B cell (primary cell): ENCODE data around the gene NUDCD3. TPM values are rescaled to one million over a fixed set of nuclear protein-coding genes. Genes with fewer than 3 reads are reported as not detected.

ENCODE experiments used
- ATAC-seq: fragments of 200-7000 bp; cut with Tn5 transposase; one replicate; pipeline ENCODE4 v1.10.0; 2021; ENCODE audit warnings: low read depth, mild to moderate bottlenecking, moderate number of reproducible peaks, moderate library complexity
- CTCF ChIA-PET: fragments of 350-600 bp; sonication (Branson Sonifier 250); formaldehyde crosslinking; loops from one replicate; lab custom pipeline; 2021; ENCODE audit warnings: antibody characterized with exemption, inconsistent platforms; lab: Charles Lee
- POLR2A ChIA-PET: fragments of 350-600 bp; sonication (Branson Sonifier 250); formaldehyde crosslinking; loops from one replicate; lab custom pipeline; 2021; ENCODE audit warnings: antibody characterized with exemption; lab: Charles Lee
- DNase-seq: peaks from one replicate; pipeline ENCODE4 v3.0.0; 2013
- H2AFZ ChIP-seq: 2 replicates; pipeline ENCODE4 v1.6.1; 2012; ENCODE audit warnings: mild to moderate bottlenecking, low read depth, low read length; ENCODE audit not compliant: insufficient read depth, poor library complexity, severe bottlenecking
- H3K27ac ChIP-seq, 2 donors: 1 replicate in 1 of 2; 2 replicates in 1 of 2; pipeline ENCODE4 v1.5.1; 2012 to 2013; ENCODE audit warnings: low read length in 2 of 2, mild to moderate bottlenecking in 2 of 2, moderate library complexity in 1 of 2
- H3K27me3 ChIP-seq, 4 experiments: fragments of 200-600 bp in 1 of 4; sonication (generic) in 1 of 4; replicated peaks in 1 of 4; 1 replicate in 2 of 4; 2 replicates in 2 of 4; pipeline versions ENCODE4 v1.6.1 to v1.7.0; 2013 to 2016; ENCODE audit warnings: low read length in 3 of 4, mild to moderate bottlenecking in 2 of 4, mixed read lengths in 1 of 4, moderate library complexity in 1 of 4; ENCODE audit not compliant: insufficient read depth in 4 of 4, control insufficient read depth in 3 of 4; ENCODE audit errors: control extremely low read depth in 1 of 4
- H3K36me3 ChIP-seq, 2 experiments: replicated peaks in 1 of 2; 1 replicate in 1 of 2; 2 replicates in 1 of 2; pipeline versions ENCODE4 v1.6.1 to v1.7.1; 2013; ENCODE audit warnings: low read length in 1 of 2; ENCODE audit not compliant: insufficient read depth in 2 of 2, control insufficient read depth in 1 of 2; ENCODE audit errors: control extremely low read depth in 1 of 2, extremely low read depth in 1 of 2
- H3K4me1 ChIP-seq, 2 donors: fragments of 200-600 bp in 1 of 2; sonication (generic) in 1 of 2; 1 replicate in 1 of 2; 2 replicates in 1 of 2; pipeline versions ENCODE4 v1.5.1 to v1.6.1; 2013 to 2017; ENCODE audit warnings: low read length in 2 of 2; ENCODE audit not compliant: control insufficient read depth in 2 of 2, insufficient read depth in 2 of 2
- H3K4me2 ChIP-seq: replicated peaks from 2 replicates; pipeline ENCODE3; 2012; ENCODE audit warnings: mild to moderate bottlenecking, low read depth, low read length; ENCODE audit not compliant: poor library complexity, severe bottlenecking
- H3K4me3 ChIP-seq, 5 experiments: fragments of 200-600 bp in 1 of 5; sonication (generic) in 1 of 5; 1 replicate in 3 of 5; 2 replicates in 2 of 5; pipeline versions ENCODE4 v1.5.1 to v1.7.0; 2011 to 2016; ENCODE audit warnings: low read length in 4 of 5, mild to moderate bottlenecking in 4 of 5, low read depth in 2 of 5, control low read depth in 1 of 5, moderate library complexity in 1 of 5; ENCODE audit not compliant: insufficient read depth in 1 of 5; ENCODE audit errors: control extremely low read depth in 1 of 5, extremely low read depth in 1 of 5
- H3K79me2 ChIP-seq: fragments of 200-600 bp; sonication (generic); one replicate; pipeline ENCODE4 v1.6.0; 2016; ENCODE audit warnings: low read length; ENCODE audit not compliant: control insufficient read depth, insufficient read depth
- H3K9ac ChIP-seq: fragments of 200-600 bp; sonication (generic); 2 replicates; pipeline ENCODE4 v1.6.1; 2017; ENCODE audit warnings: mild to moderate bottlenecking, low read length, moderate library complexity
- H3K9me3 ChIP-seq, 3 donors: one replicate each; pipeline versions ENCODE4 v1.6.1 to v1.7.1; 2013; ENCODE audit warnings: low read length in 2 of 3; ENCODE audit not compliant: control insufficient read depth in 2 of 3, insufficient read depth in 1 of 3; ENCODE audit errors: control extremely low read depth in 1 of 3
- H4K20me1 ChIP-seq: 2 replicates; pipeline ENCODE4 v1.6.0; 2012; ENCODE audit warnings: mild to moderate bottlenecking, low read length; ENCODE audit not compliant: insufficient read depth, control insufficient read depth, poor library complexity, severe bottlenecking
- H3K27ac Mint-ChIP-seq: one replicate; pipeline ENCODE4 v1.8.0; 2021; ENCODE audit warnings: mixed read lengths
- H3K27me3 Mint-ChIP-seq: one replicate; pipeline ENCODE4 v1.8.0; 2021; ENCODE audit warnings: mixed read lengths
- H3K4me1 Mint-ChIP-seq: one replicate; pipeline ENCODE4 v1.8.0; 2021; ENCODE audit warnings: mixed read lengths
- H3K4me3 Mint-ChIP-seq: one replicate; pipeline ENCODE4 v1.8.0; 2021; ENCODE audit warnings: mixed read lengths
- H3K9me3 Mint-ChIP-seq: one replicate; pipeline ENCODE4 v1.8.0; 2022; ENCODE audit warnings: mixed read lengths; ENCODE audit not compliant: insufficient read depth
- CTCF ChIP-seq: fragments of 200-600 bp; IDR thresholded peaks from one replicate; pipeline ENCODE4 v1.8.0; 2022; ENCODE audit warnings: antibody characterized with exemption, mild to moderate bottlenecking
- EZH2 ChIP-seq: IDR thresholded peaks from 2 replicates; pipeline ENCODE4 v1.6.1; 2012; ENCODE audit warnings: borderline replicate concordance, low read depth, mild to moderate bottlenecking, moderate library complexity, low read length; ENCODE audit not compliant: insufficient read depth, poor library complexity, severe bottlenecking
- WGBS: methylation state at CpG from one replicate; pipeline ENCODE4 v1.1.5; 2013; ENCODE audit warnings: missing lambda C conversion rate; ENCODE audit not compliant: insufficient coverage; 5-methylcytosine and 5-hydroxymethylcytosine counted together
- intact Hi-C: fragments of 100-400 bp; cut with micrococcal nuclease; formaldehyde crosslinking; loops from one replicate; pipeline ENCODE4 v1.10.0; 2022
- polyA plus RNA-seq: library from polyadenylated mRNA; depleted of rRNA; stranded (reverse); fragments of >200 nt; gene quantifications from 2 replicates; pipeline ENCODE4 v1.2.3, GENCODE V29; 2012
- total RNA-seq, 2 donors: library from RNA; stranded (reverse); fragments of 120-200 nt in 1 of 2; gene quantifications; 1 replicate in 1 of 2; 2 replicates in 1 of 2; pipeline versions ENCODE4 v1.2.3 to v1.2.4, GENCODE V29; 2013 to 2022

Gene NUDCD3
- total and polyA plus RNA-seq, 2 donors (not counting 1 experiment from before 2014, with no cell fraction given) = 29.8 to 101 TPM

GRCh38 chr7:44517175-44517574 is 26.7 kb upstream of the NUDCD3 start:
- ATAC-seq = no peak
- intact Hi-C loops = no loop called here
- Histone ChIP-seq H3K27me3 (peaks cover 0 to 7% (median 0%) of the 10 kb centered on the region in 4 experiments), H4K20me1 (no peaks in the 10 kb centered on the region), H3K9ac (no peak overlapping the region), H2AFZ (no peak overlapping the region), H3K4me2 (no peak overlapping the region), H3K4me1 (no peaks in the 10 kb centered on the region), H3K36me3 (no peaks in the 10 kb centered on the region), H3K27ac (no peak overlapping the region), H3K4me3 (no peak overlapping the region), H3K79me2 (no peaks in the 10 kb centered on the region), H3K9me3 (no peaks in the 10 kb centered on the region)
- ChIA-PET POLR2A (no interaction called here), CTCF (no interaction called here)
- Mint-ChIP-seq H3K4me3 (no peak overlapping the region), H3K27me3 (peaks cover 18% of the 10 kb centered on the region), H3K27ac (no peak overlapping the region), H3K9me3 (no peaks in the 10 kb centered on the region), H3K4me1 (no peaks in the 10 kb centered on the region)
- no peak for DNase-seq
- WGBS = 90% methylated on average over 3 of the region's 8 CpGs
- TF ChIP-seq EZH2 = no peak
- no peak for TF ChIP-seq CTCF

- no peaks in the 10 kb centered on the region for H4K20me1 ChIP-seq
- H3K27ac Mint-ChIP-seq = no peak overlapping the region
- intact Hi-C loops = no loop called here
- peaks cover 7% of the 10 kb centered on the region for H3K27me3 Mint-ChIP-seq
- DNase-seq (no peak), ATAC-seq (no peak)
- no peaks in the 10 kb centered on the region for H3K79me2 ChIP-seq
- ChIA-PET CTCF (interaction anchor here (2.0 kb wide), 1 partner anchor 49 kb away, joined by 6 read pairs; no protein-coding TSS in a partner anchor), POLR2A (no interaction called here)
- no peak for TF ChIP-seq EZH2
- no peak for TF ChIP-seq CTCF
- no peaks in the 10 kb centered on the region for H3K4me1 Mint-ChIP-seq
- H3K4me2 ChIP-seq = no peak overlapping the region
- peaks cover 0 to 1% (median 0%) of the 10 kb centered on the region in 4 experiments for H3K27me3 ChIP-seq
- H3K9me3 Mint-ChIP-seq = no peaks in the 10 kb centered on the region
- no peaks in the 10 kb centered on the region for H3K36me3 ChIP-seq
- no peak overlapping the region for H3K4me3 Mint-ChIP-seq
- H3K9me3 ChIP-seq = no peaks in the 10 kb centered on the region
- no peak overlapping the region for H3K27ac ChIP-seq
- H2AFZ ChIP-seq = no peak overlapping the region
- H3K9ac ChIP-seq = no peak overlapping the region
- WGBS = 71% methylated on average over 6 of the region's 10 CpGs
- no peaks in the 10 kb centered on the region for H3K4me1 ChIP-seq
- H3K4me3 ChIP-seq = no peak overlapping the region
These were observed 25.3 kb upstream of the NUDCD3 start for GRCh38 chr7:44515590-44516268.
